OCI-M1 (cell line): ENCODE data around the gene RAD1.
A peak's percentile ranks its signal among the peaks of the same experiment; 100 is the strongest.

ENCODE experiments used
- DNase-seq: peaks from one replicate; lab custom pipeline; 2025; lab: John Stamatoyannopoulos, UW

Gene RAD1

GRCh38 chr5:34916518-34916917 lies 1.2 kb upstream of the RAD1 start:
- DNase-seq, result peak; percentile 35

GRCh38 chr5:34915856-34916192 lies 520 bp upstream of the RAD1 start:
- DNase-seq, result no peak

GRCh38 chr5:34914671-34915138 lies 599 bp downstream of the RAD1 start:
- peak; percentile 68 for DNase-seq

- no peak for DNase-seq
Observed at GRCh38 chr5:34913072-34913471, 2.2 kb downstream of the RAD1 start.

- DNase-seq, result no peak
Observed at GRCh38 chr5:34905564-34905963, 9.7 kb downstream of the RAD1 start.

- DNase-seq, result peak; percentile 52
Observed at GRCh38 chr5:34903260-34903659, 12.0 kb downstream of the RAD1 start.

GRCh38 chr5:34900652-34901051 lies 14.7 kb downstream of the RAD1 start:
- DNase-seq, result no peak

- DNase-seq, result no peak
Observed at GRCh38 chr5:34899066-34899465, 16.2 kb downstream of the RAD1 start.

- DNase-seq, result peak; percentile 84
Observed at GRCh38 chr5:34898258-34898895, 16.9 kb downstream of the RAD1 start.

GRCh38 chr5:34897646-34898045 lies 17.7 kb downstream of the RAD1 start:
- no peak for DNase-seq

GRCh38 chr5:34895641-34896419 lies 19.5 kb downstream of the RAD1 start:
- DNase-seq, result peak; percentile 60

- DNase-seq, result no peak
Observed at GRCh38 chr5:34894716-34895115, 20.6 kb downstream of the RAD1 start.

- no peak for DNase-seq
Observed at GRCh38 chr5:34892414-34892813, 22.9 kb downstream of the RAD1 start.

- no peak for DNase-seq
Observed at GRCh38 chr5:34891981-34892380, 23.3 kb downstream of the RAD1 start.

GRCh38 chr5:34889394-34889793 lies 25.9 kb downstream of the RAD1 start:
- DNase-seq, result no peak

- DNase-seq, result no peak
Observed at GRCh38 chr5:34886392-34887119, 28.7 kb downstream of the RAD1 start.

- DNase-seq, result peak; percentile 11
Observed at GRCh38 chr5:34881246-34881645, 34.1 kb downstream of the RAD1 start.

GRCh38 chr5:34876275-34876674 lies 39.0 kb downstream of the RAD1 start:
- peak; percentile 33 for DNase-seq

GRCh38 chr5:34870382-34870781 lies 44.9 kb downstream of the RAD1 start:
- DNase-seq, result no peak

- DNase-seq, result no peak
Observed at GRCh38 chr5:34869256-34869655, 46.0 kb downstream of the RAD1 start.

- no peak for DNase-seq
Observed at GRCh38 chr5:34868791-34869190, 46.5 kb downstream of the RAD1 start.

- no peak for DNase-seq
Observed at GRCh38 chr5:34867660-34868059, 47.6 kb downstream of the RAD1 start.

- DNase-seq, result peak; percentile 86
Observed at GRCh38 chr5:34866989-34867471, 48.3 kb downstream of the RAD1 start.
